ENCODE data around the gene LETM1.

GRCh38 chr4:1770791-1771231 is 85.1 kb downstream of the LETM1 start:
- no peak for TF ChIP-seq CTCF (conservative IDR thresholded peaks at IDR 0.05; ENCODE audit: low read depth, low read length)
- no peak for TF ChIP-seq EZH2 (IDR thresholded peaks at IDR 0.05; ENCODE audit: borderline replicate concordance, low read depth, low read length, poor library complexity, severe bottlenecking)

Measured in A673 (cell line).